ENCODE measurements around the gene EDDM3A. TPM values are rescaled to one million over a fixed set of nuclear protein-coding genes. Genes with fewer than 3 reads are reported as not detected.

The EDDM3A gene
- polyA plus RNA-seq, 1 donor from 2014 or later = not detected

DNA sequence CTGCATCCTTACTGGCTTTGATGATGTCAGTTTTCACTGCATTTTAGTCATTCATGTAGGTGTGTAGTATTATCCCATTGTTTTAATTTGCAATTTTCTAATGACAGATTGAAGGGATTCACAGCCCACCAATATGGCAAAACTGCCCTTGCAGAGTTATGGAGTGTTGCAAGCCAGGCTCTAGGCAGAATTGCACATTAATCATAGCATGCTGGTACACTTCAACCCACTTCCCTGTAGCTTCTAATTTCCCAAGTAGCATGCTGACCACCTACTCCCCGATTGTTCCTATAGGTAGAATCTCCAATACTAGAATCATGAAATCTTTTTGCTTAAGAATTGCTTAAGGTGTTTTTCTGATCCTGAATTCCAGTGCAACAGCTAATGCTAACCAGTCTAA, 30.2 kb downstream of the EDDM3A start:
- H3K4me2 ChIP-seq (ENCODE audit: low read length) = no peak overlapping the region
- no peaks in the 10 kb centered on the region for H4K20me1 ChIP-seq (ENCODE audit: insufficient read depth)
- H3K79me2 ChIP-seq (replicated peaks; ENCODE audit: insufficient read depth, low read length) = no peaks in the 10 kb centered on the region
- H3F3A ChIP-seq (ENCODE audit: insufficient read depth, low read length, poor library complexity, severe bottlenecking) = no peaks in the 10 kb centered on the region
- H3K9me3 ChIP-seq (ENCODE audit: low read length) = no peaks in the 10 kb centered on the region
- no peak overlapping the region for H3K9ac ChIP-seq (ENCODE audit: low read length)
- H3K36me3 ChIP-seq (ENCODE audit: insufficient read depth, low read length) = no peaks in the 10 kb centered on the region
- H3K27ac ChIP-seq (ENCODE audit: low read length) = no peak overlapping the region
- no peak overlapping the region for H2AFZ ChIP-seq (ENCODE audit: low read depth, low read length)
- no peaks in the 10 kb centered on the region for H3K9me2 ChIP-seq (ENCODE audit: insufficient read depth, low read length)
- TF ChIP-seq EP300 (conservative IDR thresholded peaks at IDR 0.05; ENCODE audit: poor library complexity, severe bottlenecking) = no peak
- no peak overlapping the region for H3K4me3 ChIP-seq (ENCODE audit: low read length)
- no peaks in the 10 kb centered on the region for H3K27me3 ChIP-seq (ENCODE audit: insufficient read depth, low read depth, low read length)

DNA sequence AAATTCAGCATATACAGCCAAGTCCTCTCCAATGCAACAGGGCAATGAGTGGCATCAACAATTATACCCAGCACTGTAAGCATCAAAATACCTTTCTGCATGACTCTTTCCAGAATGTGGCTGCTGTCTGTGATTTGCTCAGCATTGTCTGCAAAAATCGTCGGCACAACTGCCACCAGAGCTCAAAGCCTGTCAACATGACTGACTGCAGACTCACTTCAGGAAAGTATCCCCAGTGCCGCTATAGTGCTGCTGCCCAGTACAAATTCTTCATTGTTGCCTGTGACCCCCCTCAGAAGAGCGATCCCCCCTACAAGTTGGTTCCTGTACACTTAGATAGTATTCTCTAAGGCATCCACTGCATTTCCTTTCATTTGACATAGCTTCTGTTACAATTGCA, 36.1 kb downstream of the EDDM3A start:
- Histone ChIP-seq H3K36me3 (ENCODE audit: insufficient read depth, low read length) (no peaks in the 10 kb centered on the region), H3K4me2 (ENCODE audit: low read length) (no peak overlapping the region), H3K27ac (ENCODE audit: low read length) (no peak overlapping the region), H3K9me2 (ENCODE audit: insufficient read depth, low read length) (no peaks in the 10 kb centered on the region), H3K79me2 (replicated peaks; ENCODE audit: insufficient read depth, low read length) (no peaks in the 10 kb centered on the region), H3K9me3 (ENCODE audit: low read length) (no peaks in the 10 kb centered on the region), H3K27me3 (ENCODE audit: insufficient read depth, low read depth, low read length) (no peaks in the 10 kb centered on the region), H4K20me1 (ENCODE audit: insufficient read depth) (no peaks in the 10 kb centered on the region), H2AFZ (ENCODE audit: low read depth, low read length) (no peak overlapping the region), H3F3A (ENCODE audit: insufficient read depth, low read length, poor library complexity, severe bottlenecking) (no peaks in the 10 kb centered on the region), H3K9ac (ENCODE audit: low read length) (no peak overlapping the region), H3K4me3 (ENCODE audit: low read length) (no peak overlapping the region)
- TF ChIP-seq SMC3 (conservative IDR thresholded peaks at IDR 0.05; ENCODE audit: poor library complexity) (no peak), EP300 (conservative IDR thresholded peaks at IDR 0.05; ENCODE audit: poor library complexity, severe bottlenecking) (no peak), MXI1 (conservative IDR thresholded peaks at IDR 0.05; ENCODE audit: poor library complexity, severe bottlenecking) (no peak), EZH2 (IDR thresholded peaks at IDR 0.05; ENCODE audit: borderline replicate concordance, insufficient read depth, low read length, poor library complexity, severe bottlenecking) (no peak)
- TF ChIP-seq, protein P1, sequence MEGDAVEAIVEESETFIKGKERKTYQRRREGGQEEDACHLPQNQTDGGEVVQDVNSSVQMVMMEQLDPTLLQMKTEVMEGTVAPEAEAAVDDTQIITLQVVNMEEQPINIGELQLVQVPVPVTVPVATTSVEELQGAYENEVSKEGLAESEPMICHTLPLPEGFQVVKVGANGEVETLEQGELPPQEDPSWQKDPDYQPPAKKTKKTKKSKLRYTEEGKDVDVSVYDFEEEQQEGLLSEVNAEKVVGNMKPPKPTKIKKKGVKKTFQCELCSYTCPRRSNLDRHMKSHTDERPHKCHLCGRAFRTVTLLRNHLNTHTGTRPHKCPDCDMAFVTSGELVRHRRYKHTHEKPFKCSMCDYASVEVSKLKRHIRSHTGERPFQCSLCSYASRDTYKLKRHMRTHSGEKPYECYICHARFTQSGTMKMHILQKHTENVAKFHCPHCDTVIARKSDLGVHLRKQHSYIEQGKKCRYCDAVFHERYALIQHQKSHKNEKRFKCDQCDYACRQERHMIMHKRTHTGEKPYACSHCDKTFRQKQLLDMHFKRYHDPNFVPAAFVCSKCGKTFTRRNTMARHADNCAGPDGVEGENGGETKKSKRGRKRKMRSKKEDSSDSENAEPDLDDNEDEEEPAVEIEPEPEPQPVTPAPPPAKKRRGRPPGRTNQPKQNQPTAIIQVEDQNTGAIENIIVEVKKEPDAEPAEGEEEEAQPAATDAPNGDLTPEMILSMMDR (IDR thresholded peaks at IDR 0.05; ENCODE audit: poor library complexity, severe bottlenecking) = no peak

DNA sequence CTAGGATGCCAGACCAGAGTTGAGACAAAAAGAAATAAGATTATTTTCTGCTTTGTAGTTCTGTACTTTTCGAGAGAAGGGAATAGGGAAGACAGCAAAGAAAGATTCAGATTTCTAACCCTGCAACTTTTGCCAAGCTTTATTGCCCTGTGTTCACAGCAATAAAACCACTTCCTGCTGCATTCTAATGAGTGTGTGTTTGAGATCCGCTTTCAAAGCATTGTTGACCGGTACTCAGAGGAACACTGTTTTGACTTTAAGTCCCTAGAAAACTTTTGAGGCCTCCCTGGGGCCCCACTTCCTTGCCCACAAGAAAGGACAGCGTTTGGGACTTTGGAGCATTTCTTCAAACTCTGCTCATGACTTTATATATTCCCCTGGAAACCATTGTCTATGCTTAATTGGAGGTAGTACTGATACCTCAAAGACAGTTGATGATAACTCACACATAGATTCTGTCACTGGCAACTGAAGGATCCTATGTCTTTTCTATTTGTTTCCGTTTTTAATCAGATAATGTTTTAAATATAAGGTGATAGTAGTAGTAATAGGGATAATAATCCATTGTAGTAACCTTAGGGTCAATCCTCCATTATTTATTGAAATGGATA, 36.7 kb downstream of the EDDM3A start:
- TF ChIP-seq SMC3 (conservative IDR thresholded peaks at IDR 0.05; ENCODE audit: poor library complexity) = no peak
- TF ChIP-seq EP300 (conservative IDR thresholded peaks at IDR 0.05; ENCODE audit: poor library complexity, severe bottlenecking) = no peak
- no peak for TF ChIP-seq RAD21 (conservative IDR thresholded peaks at IDR 0.05)
- TF ChIP-seq EZH2 (IDR thresholded peaks at IDR 0.05; ENCODE audit: borderline replicate concordance, insufficient read depth, low read length, poor library complexity, severe bottlenecking) = no peak
- TF ChIP-seq MXI1 (conservative IDR thresholded peaks at IDR 0.05; ENCODE audit: poor library complexity, severe bottlenecking) = no peak
- no peak overlapping the region for H3K4me2 ChIP-seq (ENCODE audit: low read length)
- no peak overlapping the region for H3K27ac ChIP-seq (ENCODE audit: low read length)
- no peaks in the 10 kb centered on the region for H3K9me2 ChIP-seq (ENCODE audit: insufficient read depth, low read length)
- H3K4me3 ChIP-seq (ENCODE audit: low read length) = no peak overlapping the region
- no peaks in the 10 kb centered on the region for H3K36me3 ChIP-seq (ENCODE audit: insufficient read depth, low read length)
- no peaks in the 10 kb centered on the region for H4K20me1 ChIP-seq (ENCODE audit: insufficient read depth)
- no peaks in the 10 kb centered on the region for H3K9me3 ChIP-seq (ENCODE audit: low read length)
- no peaks in the 10 kb centered on the region for H3F3A ChIP-seq (ENCODE audit: insufficient read depth, low read length, poor library complexity, severe bottlenecking)
- no peaks in the 10 kb centered on the region for H3K27me3 ChIP-seq (ENCODE audit: insufficient read depth, low read depth, low read length)
- H3K79me2 ChIP-seq (replicated peaks; ENCODE audit: insufficient read depth, low read length) = no peaks in the 10 kb centered on the region
- H3K9ac ChIP-seq (ENCODE audit: low read length) = no peak overlapping the region
- H2AFZ ChIP-seq (ENCODE audit: low read depth, low read length) = no peak overlapping the region
